NK-92 (cell line): Measurements from ENCODE around the gene TEX101.
"Not testable (repeated sequence)": the region's sequence is repeated elsewhere in the genome, so short reads cannot be mapped to it uniquely, and the experiment has no call there.

Source experiments
- DNase-seq: peaks from one replicate; lab custom pipeline; 2025; ENCODE audit not compliant: unreplicated experiment; lab: John Stamatoyannopoulos, UW

TEX101 gene

DNA sequence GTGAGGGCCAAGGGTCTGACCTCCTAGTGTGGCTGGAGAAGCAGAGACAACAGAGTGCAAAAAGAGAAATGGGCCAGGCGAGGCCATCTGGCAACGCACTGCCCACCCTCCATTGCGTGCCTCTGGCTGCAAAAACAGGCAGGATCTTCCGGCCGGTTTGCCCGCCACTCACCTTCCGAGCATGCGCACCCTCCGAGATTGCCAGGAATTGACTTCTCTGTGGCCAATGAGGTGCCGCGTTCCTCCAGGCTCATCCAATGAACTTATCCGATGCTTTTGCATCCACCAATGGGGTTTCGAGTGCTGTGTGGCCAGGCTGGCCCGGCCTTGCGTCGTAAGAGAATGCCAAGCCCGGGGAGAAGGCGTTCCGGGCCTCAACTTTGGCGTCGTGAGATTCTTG is at the start of gene TEX101:
Gene TEX101, plus strand, starts transcription at position 337 of the 400 bp plus-strand sequence. CDS start 1,030 bp downstream, outside the sequence.
- DNase-seq = no peak

DNA sequence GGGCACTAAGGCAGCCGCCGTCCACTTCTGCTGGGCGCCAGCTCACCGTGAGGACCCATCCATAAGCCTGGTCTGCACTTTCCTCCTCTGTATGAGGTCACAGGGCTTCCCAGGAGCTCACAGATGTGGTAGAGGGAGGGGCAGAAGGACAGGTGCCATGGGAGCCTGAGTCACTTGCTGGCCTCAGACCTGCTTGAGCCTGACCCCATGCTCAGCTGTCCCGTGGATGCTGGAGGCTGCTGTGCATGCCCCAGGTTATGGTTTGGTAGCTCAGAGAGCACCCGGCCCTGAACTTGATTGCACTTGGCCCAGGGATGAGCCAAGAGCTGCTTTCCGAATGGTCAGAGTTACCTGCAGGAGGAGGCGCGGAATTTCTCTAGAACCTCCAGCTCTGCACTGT is 49.0 kb upstream of the TEX101 start:
- not testable (repeated sequence) for DNase-seq

DNA sequence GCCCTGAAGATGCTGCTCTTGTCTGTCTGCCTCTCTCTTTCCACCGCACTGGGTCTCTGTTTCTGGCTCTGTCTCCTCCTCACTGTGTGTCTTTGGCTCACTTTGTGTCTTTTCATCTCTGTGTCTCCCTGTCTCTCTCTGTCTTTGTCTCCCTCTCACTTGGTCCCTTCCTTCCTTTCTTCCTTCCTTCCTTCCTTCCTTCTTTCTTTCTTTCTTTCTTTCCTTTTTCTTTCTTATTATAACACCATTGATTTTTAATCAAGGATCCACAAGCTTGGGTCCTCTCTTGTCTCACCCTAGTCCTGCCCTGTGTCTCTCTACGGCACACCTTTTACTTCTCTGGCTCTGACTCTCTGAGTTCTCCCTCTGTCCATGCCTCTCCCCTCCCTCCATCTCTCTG is 46.9 kb upstream of the TEX101 start:
- DNase-seq = no peak

- DNase-seq = not testable (repeated sequence)
Observed at GRCh38 chr19:43368897-43369296, 45.8 kb upstream of the TEX101 start.

- DNase-seq = no peak
Observed at GRCh38 chr19:43371909-43372308, 42.8 kb upstream of the TEX101 start.

GRCh38 chr19:43372462-43372861 is 42.2 kb upstream of the TEX101 start:
- no peak for DNase-seq

GRCh38 chr19:43377624-43378023 is 37.1 kb upstream of the TEX101 start:
- DNase-seq = not testable (repeated sequence)

GRCh38 chr19:43380008-43380407 is 34.7 kb upstream of the TEX101 start:
- DNase-seq = no peak

DNA sequence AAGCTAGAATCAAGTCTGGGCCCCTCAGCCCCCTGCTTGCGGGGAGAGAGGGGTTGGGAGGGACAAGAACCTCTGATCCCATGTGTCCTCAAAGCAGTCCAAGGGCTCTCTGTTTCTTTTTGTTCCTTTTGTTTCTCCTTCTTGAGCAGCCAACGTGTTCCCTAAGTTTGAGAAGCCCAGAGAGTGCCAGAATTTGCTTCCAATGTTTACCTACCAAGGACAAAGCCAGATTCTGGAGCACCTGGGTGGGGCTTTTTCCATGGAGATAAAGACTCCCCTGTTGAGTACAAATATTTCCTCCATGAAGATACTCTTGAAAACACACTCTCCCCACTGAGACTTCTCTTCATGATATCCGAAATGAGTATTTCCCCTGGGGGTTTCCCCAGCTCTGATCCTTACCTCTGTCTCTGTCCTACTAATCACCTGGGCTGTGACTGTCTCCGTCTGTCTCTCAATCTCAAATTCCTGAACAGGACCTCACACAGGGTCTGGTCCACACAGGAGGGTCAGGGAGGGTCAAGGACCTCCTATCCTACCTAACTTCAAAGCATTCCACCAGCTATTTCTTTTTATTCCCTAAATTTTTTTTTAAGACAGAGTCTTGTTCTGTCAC is 33.8 kb upstream of the TEX101 start:
- no peak for DNase-seq

DNA sequence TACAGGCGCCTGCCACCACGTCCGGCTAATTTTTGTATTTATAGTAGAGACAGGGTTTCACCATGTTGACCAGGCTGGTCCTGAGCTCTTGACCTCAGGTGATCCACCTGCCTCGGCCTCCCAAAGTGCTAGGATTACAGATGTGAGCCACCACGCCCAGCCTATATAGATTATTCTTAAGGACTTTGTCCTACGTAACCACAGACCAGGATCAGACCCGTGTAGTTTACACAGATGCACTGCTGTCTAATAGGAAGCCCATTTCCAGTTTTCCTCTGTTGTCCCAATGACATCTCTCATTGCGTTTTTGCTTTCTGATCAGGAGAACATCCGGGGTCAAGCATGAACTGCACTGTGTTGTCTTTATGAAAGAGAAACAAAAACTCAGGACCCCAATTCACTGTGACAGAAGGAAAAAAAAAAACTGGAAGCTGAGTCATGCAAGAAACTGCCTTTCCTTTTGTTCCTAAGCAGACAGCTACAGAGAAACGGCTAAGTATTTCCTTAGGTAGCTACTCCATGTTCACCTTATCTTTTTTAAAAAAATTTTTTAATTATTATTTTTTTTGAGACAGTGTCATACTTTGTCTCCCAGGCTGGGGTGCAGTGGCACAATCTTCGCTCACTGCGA is 32.0 kb upstream of the TEX101 start:
- not testable (repeated sequence) for DNase-seq

GRCh38 chr19:43383254-43383653 is 31.4 kb upstream of the TEX101 start:
- not testable (repeated sequence) for DNase-seq

DNA sequence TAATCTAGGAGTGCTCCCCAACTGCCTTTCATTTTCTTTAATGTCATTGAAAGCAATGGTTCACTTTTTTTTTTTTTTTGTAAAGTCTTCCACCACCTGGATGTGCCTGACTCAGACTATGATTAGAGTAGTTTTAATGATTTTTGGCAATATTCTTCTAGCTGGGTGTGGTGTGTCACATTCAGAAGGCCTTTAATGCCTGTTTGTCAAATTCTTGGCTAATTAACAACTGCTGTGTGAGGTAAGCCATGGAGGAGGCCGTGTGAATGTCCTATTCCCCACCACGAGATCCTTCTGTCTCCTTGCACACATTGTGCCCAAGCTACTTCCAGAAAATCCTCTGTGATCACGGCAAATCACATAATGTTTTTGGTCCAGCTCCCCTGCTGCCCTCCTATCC is 30.9 kb upstream of the TEX101 start:
- DNase-seq = not testable (repeated sequence)

- DNase-seq = not testable (repeated sequence)
Observed at GRCh38 chr19:43390903-43391551, 23.7 kb upstream of the TEX101 start.

DNA sequence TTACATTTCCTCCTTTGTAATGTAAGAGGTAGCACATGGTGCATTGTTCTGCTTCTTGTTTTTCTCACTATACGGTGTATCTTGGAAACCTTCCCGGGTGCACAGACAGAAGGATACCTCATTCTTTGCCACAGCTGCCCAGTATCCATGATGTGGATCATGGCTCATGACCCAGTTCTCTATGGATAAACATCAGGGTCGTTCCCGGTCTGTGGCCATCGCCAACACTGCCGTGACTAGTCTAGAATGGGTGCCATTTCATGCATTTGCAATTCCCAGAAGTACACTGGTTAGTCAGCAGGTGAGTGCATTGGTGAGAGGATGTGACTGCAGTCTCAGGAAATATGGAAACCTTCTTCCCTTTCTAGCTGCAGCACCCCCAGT is 23.1 kb upstream of the TEX101 start:
- DNase-seq = not testable (repeated sequence)

DNA sequence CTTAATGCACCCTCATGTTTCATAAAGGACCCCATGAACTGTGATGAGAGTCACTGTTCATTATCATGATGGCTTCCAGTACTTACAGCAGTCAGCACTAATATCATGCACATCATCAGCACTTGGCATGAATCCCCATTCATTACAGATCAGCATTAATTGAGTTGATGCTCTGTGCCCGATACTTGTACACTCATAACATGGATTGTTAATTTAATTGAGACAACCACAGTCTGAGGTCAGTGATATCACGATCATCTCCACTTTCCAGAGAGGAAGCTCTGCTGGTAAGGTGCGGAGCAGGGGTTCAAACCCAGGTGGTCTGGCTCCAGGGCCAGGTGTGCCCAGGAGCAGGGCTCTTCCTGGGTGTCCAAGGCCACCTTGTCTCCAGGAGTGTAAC is 21.2 kb upstream of the TEX101 start:
- DNase-seq = not testable (repeated sequence)

- no peak for DNase-seq
Observed at GRCh38 chr19:43395561-43395960, 19.1 kb upstream of the TEX101 start.

DNA sequence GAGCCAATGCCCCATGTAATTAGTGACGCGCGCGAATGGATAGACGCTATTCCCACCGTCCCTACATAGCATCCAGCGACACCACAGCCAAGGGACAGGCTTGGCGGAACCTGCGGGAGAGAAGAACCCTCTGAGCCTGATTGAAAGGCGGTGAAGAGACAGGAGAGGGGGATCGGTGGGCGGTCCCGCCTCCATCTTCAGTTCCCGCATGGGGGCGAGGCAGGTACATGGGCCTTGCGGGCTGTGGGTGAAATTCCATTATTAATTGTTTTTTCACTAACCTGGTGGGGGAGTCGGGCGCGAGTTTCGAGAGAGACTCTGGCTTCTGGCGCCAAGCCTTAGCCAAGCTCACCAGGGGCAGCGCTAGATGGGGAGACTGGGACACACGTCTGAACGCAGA is 8.4 kb upstream of the TEX101 start:
- no peak for DNase-seq

- DNase-seq = no peak
Observed at GRCh38 chr19:43407416-43408005, 7.2 kb upstream of the TEX101 start.

- DNase-seq = no peak
Observed at GRCh38 chr19:43408043-43408442, 6.6 kb upstream of the TEX101 start.

DNA sequence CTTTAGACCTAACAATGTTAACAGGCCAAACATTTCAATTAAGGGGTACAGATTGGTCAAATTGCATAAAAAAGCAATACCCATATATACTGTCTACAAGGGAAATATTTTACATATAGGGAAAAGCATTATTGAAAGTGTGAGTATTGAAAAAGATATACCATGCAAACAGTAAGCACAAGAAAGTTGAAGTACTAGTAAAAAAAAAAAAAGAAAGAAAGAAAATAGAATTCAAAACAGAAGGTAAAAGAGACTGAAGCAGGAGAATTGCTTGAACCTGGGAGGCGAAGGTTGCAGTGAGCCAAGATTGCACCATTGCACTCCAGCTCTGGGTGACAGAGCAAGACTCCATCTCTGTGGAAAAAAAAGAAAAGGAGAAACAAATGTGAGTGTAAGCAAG is 5.3 kb upstream of the TEX101 start:
- no peak for DNase-seq

- DNase-seq = no peak
Observed at GRCh38 chr19:43412441-43412840, 2.2 kb upstream of the TEX101 start.
